Measurements from ENCODE around the gene CRYBA2.

The CRYBA2 gene

GRCh38 chr2:218999021-218999880 is 6.0 kb upstream of the CRYBA2 start:
- DNase-seq: no peak

DNA sequence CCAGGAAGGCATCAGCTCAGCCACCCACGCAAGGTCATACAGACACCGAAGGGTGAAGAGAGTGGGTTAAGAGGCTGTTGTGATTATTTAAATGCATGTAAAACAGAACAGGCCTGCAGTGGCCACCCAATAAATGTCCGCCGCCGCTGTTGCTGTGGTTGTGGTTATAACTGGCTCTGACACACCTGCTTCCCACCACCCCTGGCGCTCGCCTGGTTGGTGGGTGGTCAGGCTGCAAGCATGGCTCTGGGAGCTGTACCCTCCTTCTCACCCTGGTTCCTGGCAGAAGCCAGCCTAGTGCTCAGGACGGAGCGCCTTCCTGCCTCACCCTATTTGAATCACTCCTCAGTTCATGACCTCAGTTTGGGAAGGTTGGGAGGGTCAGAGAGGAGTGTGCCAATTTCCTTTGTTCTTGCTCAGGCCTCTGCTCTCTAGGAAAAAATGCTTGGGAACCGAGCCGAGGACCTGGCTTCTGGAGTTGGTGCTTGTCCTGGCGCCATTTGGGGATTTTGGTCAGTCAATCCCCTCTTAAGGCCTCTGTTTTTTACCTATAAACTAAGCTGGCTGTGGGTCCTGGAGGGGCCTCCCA is 5.3 kb upstream of the CRYBA2 start:
- no peak for DNase-seq

GRCh38 chr2:218997731-218998130 is 4.5 kb upstream of the CRYBA2 start:
- DNase-seq: no peak

GRCh38 chr2:218996937-218997336 is 3.7 kb upstream of the CRYBA2 start:
- no peak for DNase-seq

DNA sequence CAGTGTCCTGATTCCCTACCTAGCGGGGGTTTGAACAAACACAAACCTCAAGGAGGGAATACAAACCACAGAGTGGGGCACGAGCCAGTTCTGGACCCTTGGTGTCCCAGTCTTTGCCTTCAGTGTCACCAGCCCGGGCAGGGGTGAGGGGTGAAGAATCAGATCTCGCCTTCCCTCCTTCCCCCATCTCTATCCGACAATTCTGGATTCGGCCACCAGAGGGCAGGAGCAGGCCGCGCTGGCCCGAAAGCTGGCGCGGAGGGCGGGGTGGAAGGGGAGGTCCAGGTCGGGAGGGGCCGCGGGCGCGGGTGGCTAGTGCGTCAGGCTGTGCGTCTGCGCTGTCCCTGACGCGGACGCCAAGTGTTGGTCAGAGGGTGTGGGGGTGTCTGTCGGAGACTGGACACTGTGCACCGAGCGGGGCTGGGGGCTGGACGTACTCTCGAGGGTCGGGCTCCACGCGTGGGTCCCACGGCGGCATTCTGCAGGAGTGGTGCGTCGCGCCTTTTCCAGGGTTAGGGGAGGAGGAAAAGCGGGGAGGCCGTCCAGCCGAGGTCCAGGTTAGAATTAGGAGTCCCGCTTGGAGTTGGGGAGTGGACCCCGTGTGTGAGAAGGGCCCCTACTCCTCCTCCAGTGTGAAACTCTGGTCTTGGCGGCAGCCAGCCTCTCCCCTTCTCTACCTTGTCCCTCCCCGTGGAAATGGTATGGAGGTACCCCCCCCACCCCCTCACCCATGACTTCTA is 2.9 kb upstream of the CRYBA2 start:
- DNase-seq: peak; percentile 72

DNA sequence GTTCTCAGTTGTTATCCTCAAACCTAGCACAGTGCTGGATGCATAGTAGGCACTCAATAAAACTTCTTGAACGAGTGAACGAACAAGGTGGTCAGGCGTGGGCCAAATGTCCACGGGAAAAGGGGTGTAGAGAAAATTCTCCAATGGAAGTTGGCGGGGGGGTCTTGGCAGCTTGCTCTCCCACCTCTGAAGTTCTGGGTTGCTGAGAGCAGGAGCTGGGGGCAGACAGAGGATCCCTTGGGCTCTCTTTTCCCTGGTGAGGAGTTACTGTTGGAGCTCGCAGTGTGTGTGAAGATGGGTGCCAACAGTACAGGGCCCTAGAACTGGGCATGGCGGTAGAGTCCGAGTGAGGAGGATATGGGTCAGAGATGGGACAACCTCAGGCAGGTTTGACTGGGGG is 2.3 kb upstream of the CRYBA2 start:
- no peak for DNase-seq

DNA sequence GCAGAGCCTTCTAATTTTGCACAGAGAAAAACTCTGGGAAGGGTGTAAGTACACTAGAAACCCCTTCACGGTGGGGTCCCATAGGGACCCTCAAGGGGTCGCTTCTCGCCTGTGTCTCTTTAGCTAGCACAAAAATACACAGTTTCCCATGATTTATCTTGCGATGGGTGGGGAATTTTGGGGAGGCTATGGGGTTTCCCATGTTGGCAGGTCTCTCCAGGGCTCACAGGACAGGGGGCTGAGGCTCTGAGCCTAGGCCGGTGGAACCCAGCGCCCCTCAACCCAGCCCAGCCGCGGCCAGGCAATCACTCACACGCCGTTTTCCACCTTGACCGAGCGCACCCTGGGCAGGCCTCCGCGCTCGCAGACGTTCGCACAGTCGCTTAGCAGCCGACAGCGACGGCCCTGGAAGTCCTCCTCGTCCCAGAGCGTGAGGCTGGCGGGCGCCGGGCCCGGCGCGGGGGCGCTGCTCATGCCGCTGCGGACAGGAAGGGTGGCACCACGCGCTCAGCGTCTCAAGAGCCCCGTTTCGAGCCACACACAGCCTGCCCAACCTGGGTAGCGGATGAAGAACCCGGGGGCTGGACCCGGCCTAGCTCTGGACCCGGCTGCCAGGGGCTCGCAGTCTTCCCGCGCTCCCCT is 398 bp downstream of the CRYBA2 start:
- DNase-seq: no peak

DNA sequence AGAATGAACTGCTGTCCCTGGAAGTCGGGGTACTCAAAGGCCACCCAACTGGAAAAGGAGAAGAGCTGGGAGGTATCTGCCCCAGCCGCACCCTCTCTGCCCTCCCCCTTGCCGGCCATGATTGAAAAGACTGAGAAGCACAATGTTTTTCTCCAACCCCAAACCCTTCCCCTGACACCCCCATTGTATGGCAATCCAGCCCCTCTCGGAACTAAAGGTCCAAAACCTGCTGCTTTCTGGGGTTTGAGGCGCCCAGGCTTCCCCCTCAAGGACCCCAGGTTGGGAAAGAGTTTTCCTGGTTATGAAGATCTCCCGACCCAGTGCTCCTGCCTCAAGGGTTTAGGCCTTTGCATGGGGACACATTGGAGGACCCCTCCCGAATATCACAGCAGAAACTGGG is 1.0 kb downstream of the CRYBA2 start:
- no peak for DNase-seq

- DNase-seq: peak; percentile 39
These were observed 1.5 kb downstream of the CRYBA2 start for GRCh38 chr2:218991674-218992168.

DNA sequence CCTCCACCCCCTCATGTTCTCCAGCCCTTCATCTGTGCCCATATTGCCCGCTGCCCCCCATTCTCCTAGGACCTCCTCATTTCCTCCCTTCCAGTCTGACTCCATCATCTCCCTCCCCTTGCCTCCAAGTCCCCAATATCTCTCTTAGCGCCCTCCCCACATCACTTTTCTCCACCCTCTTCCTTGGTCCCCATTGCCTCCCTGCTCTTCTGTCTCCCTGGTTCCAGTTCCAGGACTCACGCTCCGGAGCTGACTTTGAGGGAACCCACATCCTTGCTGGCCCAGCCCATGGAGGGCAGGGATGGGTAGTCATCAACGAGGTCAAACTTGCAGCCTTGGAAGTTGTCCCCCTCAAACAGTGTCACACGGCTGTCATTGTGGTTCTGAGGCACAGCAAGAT is 2.6 kb downstream of the CRYBA2 start:
- DNase-seq: no peak

GRCh38 chr2:218990052-218990451 is 3.2 kb downstream of the CRYBA2 start:
- DNase-seq: no peak

DNA sequence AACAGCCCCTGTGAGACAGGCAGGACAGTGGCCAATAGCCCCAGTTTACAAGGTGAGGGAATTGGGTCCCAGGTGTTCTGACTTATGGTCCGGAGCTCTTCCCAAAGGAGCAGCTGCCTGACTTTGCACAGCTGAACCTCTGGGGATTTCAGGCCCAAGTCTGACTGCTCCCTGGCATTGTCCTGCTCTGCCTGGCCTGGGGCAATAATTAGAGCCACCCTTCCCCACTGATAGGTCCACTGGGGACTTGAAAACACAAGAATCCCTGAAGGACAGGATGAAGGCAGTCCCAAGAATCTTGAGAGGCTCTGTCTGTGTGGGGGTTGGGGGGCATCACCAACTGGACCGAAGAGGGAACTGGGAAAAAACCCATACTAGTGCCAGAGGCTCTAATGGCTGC is 4.6 kb downstream of the CRYBA2 start:
- DNase-seq: no peak

- DNase-seq: no peak
These were observed 5.1 kb downstream of the CRYBA2 start for GRCh38 chr2:218988164-218988563.

- DNase-seq: no peak
These were observed 7.0 kb downstream of the CRYBA2 start for GRCh38 chr2:218986148-218986761.

DNA sequence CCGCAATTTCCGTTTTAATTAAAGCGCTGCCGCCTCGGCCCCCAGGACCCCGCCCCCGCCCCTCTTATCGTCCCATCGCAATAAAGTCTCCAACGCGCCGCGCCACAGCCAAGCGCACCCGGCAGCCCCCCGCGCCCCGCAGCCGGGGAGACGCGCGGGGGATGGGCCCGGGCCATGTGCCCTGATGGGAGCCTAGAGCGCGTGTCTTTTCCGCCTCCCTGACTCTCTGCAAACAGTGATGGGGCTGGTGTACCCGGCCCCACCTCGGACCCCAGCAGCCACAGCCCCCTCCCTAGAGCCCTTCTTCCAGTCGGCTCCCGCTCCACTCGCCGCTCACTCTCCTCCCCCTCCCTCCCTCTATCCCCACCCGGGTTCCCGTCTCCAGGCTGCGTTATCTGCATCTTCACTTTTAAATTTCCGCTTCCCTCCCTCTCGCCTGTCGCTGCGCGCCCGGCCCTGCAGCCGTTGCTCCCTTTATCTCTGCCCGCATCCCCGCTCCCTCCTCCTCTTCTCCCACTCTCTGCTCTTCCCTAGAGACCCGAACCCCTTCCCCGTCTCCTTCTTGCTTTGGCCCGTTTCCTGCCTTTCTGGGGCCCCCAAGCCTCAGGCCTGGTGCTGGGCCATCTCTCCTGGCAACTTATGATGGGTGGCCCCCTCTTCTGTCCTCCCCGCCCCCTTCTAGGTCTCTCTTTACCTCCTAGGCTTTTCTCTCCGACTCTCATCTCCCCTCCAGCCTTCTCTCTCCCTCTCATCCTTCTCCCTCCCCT is 7.7 kb downstream of the CRYBA2 start:
- no peak for DNase-seq

DNA sequence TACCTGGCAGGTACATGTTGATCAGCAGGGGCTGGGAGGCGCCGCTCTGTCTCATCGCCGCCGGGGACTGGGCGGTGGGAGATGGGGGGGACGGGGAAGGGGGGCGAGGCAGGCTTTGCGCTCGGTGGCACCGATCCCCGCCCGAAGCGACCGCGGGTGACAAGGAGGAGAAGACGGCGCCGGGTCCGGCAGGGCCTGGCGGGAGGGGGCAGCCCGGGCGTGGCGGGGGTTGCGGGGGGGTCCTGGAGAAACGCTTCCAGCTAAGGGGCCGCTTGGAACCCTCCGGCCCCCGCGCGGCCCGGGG is 8.2 kb downstream of the CRYBA2 start, which contains the start of gene FEV:
TSS of gene FEV (minus strand) at position 164 of the 304 bp plus-strand sequence. CDS start at position 55, 109 bp downstream.
- DNase-seq: no peak

DNA sequence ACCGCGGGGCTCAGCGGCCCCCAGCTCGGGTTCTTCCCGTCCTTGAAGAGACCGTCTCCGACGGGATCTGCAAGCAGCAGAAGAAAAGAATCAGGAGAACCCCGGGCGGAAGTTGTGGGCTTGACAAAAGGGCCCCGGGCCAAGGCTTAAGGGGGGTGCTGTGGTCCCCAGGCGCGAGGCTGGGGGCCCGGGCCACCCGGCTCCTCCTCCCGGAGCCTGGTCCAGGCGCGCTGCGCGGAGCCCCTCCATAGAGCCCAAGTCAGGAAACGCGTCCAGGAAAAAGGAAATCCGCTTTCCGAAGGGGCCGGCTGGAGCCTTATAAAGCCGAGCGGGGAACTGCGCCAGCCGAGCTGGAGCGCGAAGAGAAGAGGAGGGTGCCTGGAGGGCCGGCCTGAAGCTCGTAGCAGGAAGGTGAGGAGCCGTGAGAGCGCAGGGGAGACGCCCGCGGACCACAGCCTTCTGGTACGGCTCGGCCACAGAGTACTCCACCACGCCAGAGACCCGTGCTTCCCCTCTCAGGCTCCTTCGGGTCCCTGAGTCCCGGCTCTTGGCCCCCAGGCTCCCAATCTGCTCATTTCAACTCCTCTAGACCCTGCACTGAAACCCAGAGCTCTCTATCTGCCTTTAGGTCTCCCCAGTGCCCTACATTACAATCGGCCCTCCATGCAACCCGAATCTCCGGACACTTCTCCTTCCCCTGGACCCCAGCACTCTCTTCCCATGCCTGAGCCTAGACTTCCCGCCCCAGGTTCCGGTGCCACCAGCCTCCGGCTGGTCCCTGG is 8.8 kb downstream of the CRYBA2 start:
- no peak for DNase-seq

GRCh38 chr2:218983934-218984238 is 9.3 kb downstream of the CRYBA2 start:
- DNase-seq: no peak

- no peak for DNase-seq
These were observed 9.8 kb downstream of the CRYBA2 start for GRCh38 chr2:218983263-218983933.

DNA sequence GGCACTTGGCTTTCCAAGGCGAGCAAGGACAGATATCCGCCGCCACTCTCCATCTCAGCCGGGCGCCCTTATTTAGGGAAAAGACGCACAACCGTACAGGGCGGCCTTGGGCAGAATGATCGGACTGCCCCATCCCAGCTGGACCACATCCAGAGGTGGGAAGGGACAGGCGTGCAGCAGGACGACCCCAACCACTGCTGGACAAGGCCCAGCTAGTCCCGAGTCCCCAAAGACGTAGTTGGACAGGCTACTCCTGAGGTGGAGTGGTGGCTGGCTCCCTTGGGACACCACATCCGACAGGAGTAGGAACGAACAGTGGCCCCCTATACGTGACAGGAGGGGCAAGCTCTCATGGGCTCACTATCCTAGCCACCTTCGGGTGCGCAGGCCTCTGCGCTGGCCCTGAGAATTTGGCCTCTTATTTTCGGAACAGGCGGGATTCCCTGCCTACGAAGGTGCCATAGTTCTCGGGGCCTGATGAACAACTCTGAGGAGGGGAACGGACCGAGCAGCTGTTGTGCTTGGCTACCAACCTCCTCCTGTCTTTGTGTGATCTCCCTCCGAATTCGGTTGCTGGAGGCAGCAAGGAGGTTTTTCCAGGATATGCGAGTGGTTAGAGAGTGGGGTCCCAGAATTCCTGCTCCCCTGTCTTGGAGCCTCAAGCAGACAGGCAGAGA is 10.5 kb downstream of the CRYBA2 start:
- no peak for DNase-seq
